ENCODE results near the gene ZBTB21. TPM values are rescaled to one million over a fixed set of nuclear protein-coding genes. Genes with fewer than 3 reads are reported as not detected.

Gene ZBTB21
- polyA plus RNA-seq, 1 of the 3 experiments (the other 2 are of a cell fraction) = 2.9 TPM

DNA sequence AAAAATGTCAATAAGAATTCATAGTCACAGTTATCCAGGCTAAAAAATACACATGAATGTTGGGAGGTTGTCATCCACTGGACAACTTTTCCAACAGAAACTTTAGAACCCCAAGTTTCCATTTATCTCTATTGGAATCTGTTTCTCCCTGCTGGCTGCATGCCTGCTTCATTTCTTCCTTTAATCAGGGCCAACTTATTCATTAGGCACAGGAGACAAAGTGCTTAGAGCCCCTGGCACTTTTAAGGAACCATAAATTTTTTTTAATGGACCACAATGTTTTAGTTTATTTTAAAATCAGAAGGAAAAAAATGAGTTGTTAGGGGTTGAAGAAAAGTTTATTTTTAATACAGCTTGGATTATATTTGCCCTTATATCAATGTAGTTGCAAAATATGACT, 29.6 kb downstream of the ZBTB21 start:
- POLR2A ChIA-PET = no interaction called here
- Histone ChIP-seq H3K4me3 (ENCODE audit: low read depth in 2 of 2, low read length in 1 of 2) (no peak overlapping the region), H3K9ac (no peak overlapping the region), H3K27me3 (ENCODE audit: insufficient read depth) (no peaks in the 10 kb centered on the region), H3F3A (replicated peaks; ENCODE audit: insufficient read depth) (no peaks in the 10 kb centered on the region), H3K9me3 (no peaks in the 10 kb centered on the region; the same call in 1 of the 2 replicates), H3K79me2 (ENCODE audit: insufficient read depth) (no peaks in the 10 kb centered on the region), H3K9me2 (no peaks in the 10 kb centered on the region), H4K20me1 (ENCODE audit: insufficient read depth) (no peaks in the 10 kb centered on the region), H2AFZ (ENCODE audit: low read depth) (no peak overlapping the region), H3K27ac (ENCODE audit: low read depth in 2 of 2, low read length in 1 of 2) (no peak overlapping the region), H3K4me1 (ENCODE audit: control insufficient read depth in 1 of 2, insufficient read depth in 2 of 2, low read depth in 1 of 2, low read length in 1 of 2) (no peaks in the 10 kb centered on the region), H3K36me3 (replicated peaks in 1 of 2; ENCODE audit: control insufficient read depth in 1 of 2, insufficient read depth in 2 of 2, low read length in 1 of 2) (no peaks in the 10 kb centered on the region), H3K4me2 (no peak overlapping the region)
- CTCF ChIA-PET = no interaction called here
- no peak for TF ChIP-seq FOXJ3 (CRISPR knock-in tag; IDR thresholded peaks at IDR 0.05)
- TF ChIP-seq TCF12 (IDR thresholded peaks at IDR 0.05) = no peak
- TF ChIP-seq CHD2 (IDR thresholded peaks at IDR 0.05; ENCODE audit: low read length, partially characterized antibody) = no peak
- TF ChIP-seq CTCF (IDR thresholded peaks at IDR 0.05) = no peak
- TF ChIP-seq FOXM1 (IDR thresholded peaks at IDR 0.05; ENCODE audit: low read depth) = no peak
- TF ChIP-seq POLR2AphosphoS5 (IDR thresholded peaks at IDR 0.05; ENCODE audit: low read depth, low read length) = no peak
- TF ChIP-seq TEAD4 (IDR thresholded peaks at IDR 0.05; ENCODE audit: borderline replicate concordance, insufficient read depth) = no peak
- TF ChIP-seq NFIC (IDR thresholded peaks at IDR 0.05; ENCODE audit: borderline replicate concordance) = no peak
- no peak for TF ChIP-seq GABPA (IDR thresholded peaks at IDR 0.05; ENCODE audit: low read depth)
- TF ChIP-seq SMC3 (IDR thresholded peaks at IDR 0.05; ENCODE audit: low read depth, low read length) = no peak
- TF ChIP-seq EP300 (IDR thresholded peaks at IDR 0.05; ENCODE audit: borderline replicate concordance in 1 of 2, low read depth in 1 of 2, low read length in 1 of 2) = no peak
- TF ChIP-seq MXI1 (IDR thresholded peaks at IDR 0.05; ENCODE audit: low read depth, low read length) = no peak
- TF ChIP-seq EZH2phosphoT487 (IDR thresholded peaks at IDR 0.05; ENCODE audit: borderline replicate concordance, low read depth) = no peak
- TF ChIP-seq MAX (IDR thresholded peaks at IDR 0.05; ENCODE audit: low read depth) = no peak
- no peak for TF ChIP-seq TAF1 (IDR thresholded peaks at IDR 0.05; ENCODE audit: borderline replicate concordance, low read depth, low read length)
- no peak for TF ChIP-seq FOSL2 (IDR thresholded peaks at IDR 0.05; ENCODE audit: borderline replicate concordance, low read depth)
- no peak for TF ChIP-seq RAD21 (IDR thresholded peaks at IDR 0.05; ENCODE audit: low read length)
- no peak for DNase-seq

DNA sequence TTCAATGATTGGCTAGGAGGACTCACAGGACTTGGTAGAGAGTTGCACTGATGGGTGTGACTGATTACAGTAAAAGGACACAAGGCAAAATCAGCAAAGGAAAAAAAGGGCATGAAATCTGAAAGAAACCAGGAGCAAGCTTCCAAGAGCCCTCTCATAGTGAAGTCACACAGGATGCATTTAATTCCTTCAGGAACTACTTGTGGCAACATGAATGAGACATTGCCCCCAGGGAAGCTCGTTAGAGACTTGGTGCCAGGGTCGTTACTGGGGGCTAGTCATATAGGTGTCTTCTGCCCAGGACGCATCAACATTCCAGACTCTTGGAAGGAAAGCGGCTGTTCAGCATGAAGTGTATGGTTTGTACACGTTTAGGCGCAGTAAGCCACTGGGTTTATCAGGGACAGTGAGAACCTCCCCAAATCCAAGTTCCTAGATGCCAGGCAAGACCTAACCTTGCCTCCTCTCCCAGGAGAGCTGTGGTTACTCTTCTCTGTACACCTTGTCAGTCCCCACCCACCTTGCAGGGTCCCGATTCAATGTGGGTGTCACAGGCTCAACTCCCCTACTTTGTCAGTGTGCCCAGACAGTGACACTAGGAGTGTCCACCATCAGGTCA, 30.3 kb downstream of the ZBTB21 start:
- Histone ChIP-seq H3K36me3 (replicated peaks in 1 of 2; ENCODE audit: control insufficient read depth in 1 of 2, insufficient read depth in 2 of 2, low read length in 1 of 2) (no peaks in the 10 kb centered on the region), H3K4me1 (ENCODE audit: control insufficient read depth in 1 of 2, insufficient read depth in 2 of 2, low read depth in 1 of 2, low read length in 1 of 2) (no peaks in the 10 kb centered on the region), H3K4me3 (ENCODE audit: low read depth in 2 of 2, low read length in 1 of 2) (no peak overlapping the region), H2AFZ (ENCODE audit: low read depth) (no peak overlapping the region), H3F3A (replicated peaks; ENCODE audit: insufficient read depth) (no peaks in the 10 kb centered on the region), H3K9me2 (no peaks in the 10 kb centered on the region), H4K20me1 (ENCODE audit: insufficient read depth) (no peaks in the 10 kb centered on the region), H3K9me3 (no peaks in the 10 kb centered on the region; the same call in 1 of the 2 replicates), H3K9ac (no peak overlapping the region), H3K79me2 (ENCODE audit: insufficient read depth) (no peaks in the 10 kb centered on the region), H3K27me3 (ENCODE audit: insufficient read depth) (no peaks in the 10 kb centered on the region), H3K27ac (ENCODE audit: low read depth in 2 of 2, low read length in 1 of 2) (no peak overlapping the region), H3K4me2 (no peak overlapping the region)
- ChIA-PET POLR2A (no interaction called here), CTCF (no interaction called here)
- no peak for DNase-seq
- TF ChIP-seq FOXM1 (IDR thresholded peaks at IDR 0.05; ENCODE audit: low read depth) = no peak
- TF ChIP-seq FOXJ3 (CRISPR knock-in tag; IDR thresholded peaks at IDR 0.05) = no peak
- TF ChIP-seq TAF1 (IDR thresholded peaks at IDR 0.05; ENCODE audit: borderline replicate concordance, low read depth, low read length) = no peak
- TF ChIP-seq, protein P1, sequence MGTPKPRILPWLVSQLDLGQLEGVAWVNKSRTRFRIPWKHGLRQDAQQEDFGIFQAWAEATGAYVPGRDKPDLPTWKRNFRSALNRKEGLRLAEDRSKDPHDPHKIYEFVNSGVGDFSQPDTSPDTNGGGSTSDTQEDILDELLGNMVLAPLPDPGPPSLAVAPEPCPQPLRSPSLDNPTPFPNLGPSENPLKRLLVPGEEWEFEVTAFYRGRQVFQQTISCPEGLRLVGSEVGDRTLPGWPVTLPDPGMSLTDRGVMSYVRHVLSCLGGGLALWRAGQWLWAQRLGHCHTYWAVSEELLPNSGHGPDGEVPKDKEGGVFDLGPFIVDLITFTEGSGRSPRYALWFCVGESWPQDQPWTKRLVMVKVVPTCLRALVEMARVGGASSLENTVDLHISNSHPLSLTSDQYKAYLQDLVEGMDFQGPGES (IDR thresholded peaks at IDR 0.05; ENCODE audit: low read depth, low read length) = no peak
- TF ChIP-seq NRF1 (IDR thresholded peaks at IDR 0.05; ENCODE audit: low read depth, low read length) = no peak
- TF ChIP-seq EZH2phosphoT487 (IDR thresholded peaks at IDR 0.05; ENCODE audit: borderline replicate concordance, low read depth) = no peak
- TF ChIP-seq USF1 (IDR thresholded peaks at IDR 0.05; ENCODE audit: borderline replicate concordance, low read depth) = no peak
- no peak for TF ChIP-seq RXRA (IDR thresholded peaks at IDR 0.05; ENCODE audit: borderline replicate concordance, low read depth)
- TF ChIP-seq YY1 (IDR thresholded peaks at IDR 0.05; ENCODE audit: low read depth) = no peak
- TF ChIP-seq TEAD4 (IDR thresholded peaks at IDR 0.05; ENCODE audit: borderline replicate concordance, insufficient read depth) = no peak
- TF ChIP-seq MXI1 (IDR thresholded peaks at IDR 0.05; ENCODE audit: low read depth, low read length) = no peak
- no peak for TF ChIP-seq CHD2 (IDR thresholded peaks at IDR 0.05; ENCODE audit: low read length, partially characterized antibody)
- no peak for TF ChIP-seq RFX5 (IDR thresholded peaks at IDR 0.05; ENCODE audit: low read length)
- WGBS (ENCODE audit: low lambda C conversion rate) = 36% methylated on average over 6 of the region's 7 CpGs
